Astrocyte of the cerebellum (primary cell): ENCODE measurements around the gene CPSF3.
"Not testable (repeated sequence)": the region's sequence is repeated elsewhere in the genome, so short reads cannot be mapped to it uniquely, and the experiment has no call there.

Experiments
- DNase-seq: peaks from one replicate; pipeline ENCODE4 v3.0.0-alpha.2; 2011; ENCODE audit warnings: low read depth
- H3K4me3 ChIP-seq: 2 replicates; pipeline ENCODE4 v1.5.1; 2011; ENCODE audit warnings: mild to moderate bottlenecking, low read depth, low read length, moderate library complexity
- in situ Hi-C: cut with HindIII; loops from 2 replicates; pipeline ENCODE4 v1.10.0; 2017; ENCODE audit warnings: low sequenced_read_pairs
- TF ChIP-seq, protein P1 (sequence below): IDR thresholded peaks from 2 replicates; pipeline ENCODE4 v1.5.1; 2012; ENCODE audit warnings: low read length, low read depth, moderate library complexity, mild to moderate bottlenecking; ENCODE audit errors: missing control alignments

CPSF3 gene

DNA sequence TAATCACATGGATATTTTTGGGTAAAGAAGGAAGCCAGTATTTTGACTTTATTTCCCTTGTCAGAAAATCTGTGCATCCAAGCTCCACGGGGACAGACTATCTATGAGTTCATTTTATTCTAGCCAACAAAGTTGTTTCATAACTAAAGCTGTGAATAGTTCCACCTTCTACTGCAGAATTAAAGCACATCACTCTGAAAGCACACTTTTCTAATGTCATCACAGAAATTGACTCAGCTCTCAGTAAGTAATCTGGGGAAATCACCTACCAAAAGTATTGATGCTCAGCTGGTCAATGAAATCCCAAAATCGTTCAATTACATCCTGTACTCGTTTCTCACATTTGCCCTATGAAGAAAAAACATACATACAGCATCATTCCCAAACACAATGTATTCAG is 70.0 kb downstream of the CPSF3 start:
- no peak overlapping the region for H3K4me3 ChIP-seq
- DNase-seq = no peak
- TF ChIP-seq, protein P1, sequence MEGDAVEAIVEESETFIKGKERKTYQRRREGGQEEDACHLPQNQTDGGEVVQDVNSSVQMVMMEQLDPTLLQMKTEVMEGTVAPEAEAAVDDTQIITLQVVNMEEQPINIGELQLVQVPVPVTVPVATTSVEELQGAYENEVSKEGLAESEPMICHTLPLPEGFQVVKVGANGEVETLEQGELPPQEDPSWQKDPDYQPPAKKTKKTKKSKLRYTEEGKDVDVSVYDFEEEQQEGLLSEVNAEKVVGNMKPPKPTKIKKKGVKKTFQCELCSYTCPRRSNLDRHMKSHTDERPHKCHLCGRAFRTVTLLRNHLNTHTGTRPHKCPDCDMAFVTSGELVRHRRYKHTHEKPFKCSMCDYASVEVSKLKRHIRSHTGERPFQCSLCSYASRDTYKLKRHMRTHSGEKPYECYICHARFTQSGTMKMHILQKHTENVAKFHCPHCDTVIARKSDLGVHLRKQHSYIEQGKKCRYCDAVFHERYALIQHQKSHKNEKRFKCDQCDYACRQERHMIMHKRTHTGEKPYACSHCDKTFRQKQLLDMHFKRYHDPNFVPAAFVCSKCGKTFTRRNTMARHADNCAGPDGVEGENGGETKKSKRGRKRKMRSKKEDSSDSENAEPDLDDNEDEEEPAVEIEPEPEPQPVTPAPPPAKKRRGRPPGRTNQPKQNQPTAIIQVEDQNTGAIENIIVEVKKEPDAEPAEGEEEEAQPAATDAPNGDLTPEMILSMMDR = no peak
- in situ Hi-C loops = loop anchor here (5.0 kb wide), 1 partner anchor 94 kb away; no protein-coding TSS in a partner anchor

DNA sequence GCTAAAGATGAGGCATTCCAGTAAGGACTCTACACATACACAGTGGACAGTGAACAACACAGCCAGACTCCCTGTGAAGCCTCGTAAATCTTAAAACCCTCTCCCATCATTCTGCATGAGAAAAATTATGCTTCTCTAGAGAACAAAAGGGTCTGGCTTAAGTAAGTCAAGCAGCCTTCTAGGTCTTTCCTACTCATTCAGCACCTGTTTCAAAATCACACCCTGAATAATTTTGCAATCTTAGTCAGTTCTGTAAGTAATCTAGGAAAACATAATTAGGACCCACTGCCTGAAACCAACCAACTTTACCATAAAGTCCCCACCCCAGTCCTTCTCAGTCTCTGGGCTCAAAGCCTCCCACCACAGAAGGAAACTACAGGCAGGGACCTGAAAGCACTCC is 70.6 kb downstream of the CPSF3 start:
- TF ChIP-seq, protein P1 = no peak
- H3K4me3 ChIP-seq = no peak overlapping the region
- DNase-seq = no peak
- in situ Hi-C loops = loop anchor here (5.0 kb wide), 1 partner anchor 93 kb away; no protein-coding TSS in a partner anchor

DNA sequence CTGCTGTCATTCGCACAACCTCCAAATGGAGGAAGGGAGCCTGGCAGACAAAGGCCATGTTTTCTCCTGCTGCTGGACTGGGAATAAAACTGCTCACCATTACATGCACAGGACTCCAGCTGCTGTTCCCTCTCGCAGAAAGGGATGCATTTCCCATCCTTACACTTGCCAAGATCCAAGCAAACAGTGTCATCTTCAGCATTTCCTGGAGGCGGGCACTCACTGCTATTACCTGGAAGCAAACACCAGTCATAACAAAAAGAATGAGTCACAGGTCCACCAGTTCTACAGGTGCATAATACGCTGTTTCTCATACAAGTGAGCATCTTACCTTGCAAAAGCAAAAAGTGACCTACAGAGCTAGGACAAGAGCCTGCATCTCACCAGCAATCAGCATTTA is 73.6 kb downstream of the CPSF3 start:
- no peak for DNase-seq
- TF ChIP-seq, protein P1 = no peak
- in situ Hi-C loops = no loop called here
- H3K4me3 ChIP-seq = no peak overlapping the region

DNA sequence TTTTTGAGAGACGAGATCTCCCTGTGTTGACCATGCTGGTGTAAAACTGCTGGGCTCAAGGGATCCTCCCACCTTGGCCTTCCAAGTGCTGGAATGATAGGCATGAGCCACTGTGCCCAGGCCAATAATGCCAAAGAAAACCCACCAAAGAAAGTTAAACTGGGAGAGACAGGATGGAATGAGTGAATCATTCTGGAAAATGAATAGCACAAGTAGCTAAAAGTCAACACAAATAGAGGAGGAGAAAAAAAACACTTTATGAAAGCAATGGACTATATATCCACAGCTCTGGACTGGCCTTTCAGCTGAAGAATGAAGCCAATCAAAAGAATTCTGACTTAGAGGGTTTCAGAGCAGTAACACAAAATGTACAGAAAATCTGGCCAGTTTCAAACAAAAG is 74.8 kb downstream of the CPSF3 start:
- in situ Hi-C loops = no loop called here
- DNase-seq = no peak
- TF ChIP-seq, protein P1 = no peak
- no peak overlapping the region for H3K4me3 ChIP-seq

- no peak for DNase-seq
- TF ChIP-seq, protein P1 = no peak
- no peak overlapping the region for H3K4me3 ChIP-seq
- in situ Hi-C loops = no loop called here
These were observed 85.5 kb downstream of the CPSF3 start for GRCh38 chr2:9508931-9509330.

DNA sequence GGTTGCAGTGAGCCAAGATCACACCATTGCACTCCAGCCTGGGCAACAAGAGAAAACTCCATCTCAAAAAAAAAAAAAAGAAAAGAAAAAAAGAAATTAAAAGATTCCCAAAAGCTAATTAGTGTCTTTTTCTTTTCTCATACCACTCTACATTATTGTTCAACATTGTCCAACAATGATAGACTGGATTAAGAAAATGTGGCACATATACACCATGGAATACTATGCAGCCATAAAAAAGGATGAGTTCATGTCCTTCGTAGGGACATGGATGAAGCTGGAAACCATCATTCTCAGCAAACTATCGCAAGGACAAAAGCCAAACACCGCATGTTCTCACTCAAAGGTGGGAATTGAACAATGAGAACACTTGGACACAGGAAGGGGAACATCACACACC is 90.5 kb downstream of the CPSF3 start:
- H3K4me3 ChIP-seq, in situ Hi-C loops, DNase-seq: not testable (repeated sequence)

- in situ Hi-C loops = no loop called here
- H3K4me3 ChIP-seq = no peak overlapping the region
- TF ChIP-seq, protein P1 = no peak
- no peak for DNase-seq
These were observed 93.8 kb downstream of the CPSF3 start for GRCh38 chr2:9517118-9517782.
